ENCODE measurements around the gene TTC33.

Gene TTC33

DNA sequence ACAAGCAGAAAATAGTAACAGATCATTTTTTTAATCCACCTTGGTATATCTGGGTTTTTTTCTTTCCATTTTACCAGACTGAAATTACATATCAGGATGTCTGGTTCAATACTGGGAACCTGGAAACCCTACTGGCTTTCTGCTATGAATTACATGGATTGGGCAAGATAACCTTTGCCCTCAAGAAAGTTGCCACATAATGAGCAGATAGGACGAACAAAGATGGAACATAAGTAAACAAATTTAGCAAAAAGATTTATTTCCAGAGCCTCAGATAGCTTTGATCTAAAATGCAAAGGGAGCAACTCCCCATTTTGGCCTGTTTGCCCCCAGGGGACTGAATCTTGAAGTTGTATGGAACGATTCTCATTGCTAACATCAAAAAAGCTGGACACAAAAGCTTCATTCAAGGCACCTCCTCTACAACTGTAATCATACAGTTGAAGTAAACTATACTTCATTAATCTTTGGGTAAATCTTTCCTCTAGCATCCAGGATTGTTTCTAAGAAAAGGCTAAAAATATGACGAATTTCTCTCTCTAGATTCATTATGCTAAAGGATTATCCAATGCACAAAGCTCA lies 207.7 kb downstream of the TTC33 start:
- Histone ChIP-seq H3K36me3 (ENCODE audit: insufficient read depth, low read length) (no peaks in the 10 kb centered on the region), H3K9me3 (ENCODE audit: control insufficient read depth, insufficient read depth, low read length) (no peaks in the 10 kb centered on the region), H3K9ac (ENCODE audit: low read depth, low read length) (no peak overlapping the region), H3K4me1 (ENCODE audit: insufficient read depth, low read length) (no peaks in the 10 kb centered on the region)

DNA sequence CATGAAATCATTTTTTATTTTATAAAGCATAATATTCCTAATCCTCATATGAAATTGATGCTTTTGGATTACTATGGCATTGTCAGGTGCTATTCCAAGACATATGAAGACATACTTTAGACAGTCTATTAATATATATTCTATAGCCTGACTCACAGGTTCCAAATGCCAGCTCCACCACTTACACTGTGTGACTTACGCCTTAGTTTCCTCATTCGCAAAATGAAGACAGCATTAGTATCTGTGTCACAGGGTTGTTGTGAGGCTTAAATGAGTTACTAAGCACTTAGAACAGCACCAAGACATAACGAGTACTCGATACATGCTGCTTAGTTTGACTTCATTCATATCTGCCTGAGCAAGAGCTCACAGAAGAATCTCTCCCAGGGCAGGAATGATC lies 208.2 kb downstream of the TTC33 start:
- Histone ChIP-seq H3K36me3 (ENCODE audit: insufficient read depth, low read length) (no peaks in the 10 kb centered on the region), H3K9me3 (ENCODE audit: control insufficient read depth, insufficient read depth, low read length) (no peaks in the 10 kb centered on the region), H3K9ac (ENCODE audit: low read depth, low read length) (no peak overlapping the region), H3K4me1 (ENCODE audit: insufficient read depth, low read length) (no peaks in the 10 kb centered on the region)

DNA sequence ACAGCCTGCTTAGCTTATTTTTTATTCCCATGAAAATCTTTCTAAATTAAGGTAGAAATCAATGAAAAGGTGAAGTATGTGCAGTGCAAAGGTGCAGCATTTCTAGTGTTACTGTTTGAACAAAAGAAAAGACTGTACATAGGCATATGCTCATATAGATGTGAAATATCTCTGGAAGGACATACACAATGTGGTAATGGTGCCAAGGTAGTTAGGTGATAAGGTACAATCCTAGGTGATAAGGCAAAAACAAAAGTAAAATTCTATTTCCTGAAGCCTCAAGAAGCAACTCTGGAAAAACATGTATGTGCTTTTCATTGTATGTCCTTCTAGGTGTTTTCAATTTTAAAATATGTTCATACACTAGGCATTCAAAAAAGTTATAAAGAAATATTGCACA lies 215.5 kb downstream of the TTC33 start:
- no peaks in the 10 kb centered on the region for H3K36me3 ChIP-seq (ENCODE audit: insufficient read depth, low read length)
- H3K9ac ChIP-seq (ENCODE audit: low read depth, low read length): no peak overlapping the region
- H3K9me3 ChIP-seq (ENCODE audit: control insufficient read depth, insufficient read depth, low read length): no peaks in the 10 kb centered on the region
- H3K4me1 ChIP-seq (ENCODE audit: insufficient read depth, low read length): no peaks in the 10 kb centered on the region

DNA sequence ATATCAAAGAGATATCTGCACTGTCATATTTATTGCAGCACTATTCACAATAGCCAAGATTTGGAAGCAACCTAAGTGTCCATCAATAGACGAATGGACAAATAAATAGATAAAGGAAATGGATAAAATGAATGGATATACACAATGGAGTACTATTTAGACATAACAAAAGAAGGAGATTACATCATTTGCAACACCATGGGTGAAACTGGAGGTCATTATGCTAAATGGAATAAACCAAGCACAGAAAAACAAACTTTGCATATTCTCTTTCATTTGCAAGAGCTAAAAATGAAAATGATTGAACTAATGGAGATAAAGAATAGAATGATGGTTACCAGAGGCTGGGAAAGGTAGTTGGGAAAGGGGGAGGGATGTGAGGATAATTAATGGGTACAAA lies 231.1 kb downstream of the TTC33 start:
- H3K4me1 ChIP-seq (ENCODE audit: insufficient read depth, low read length): no peaks in the 10 kb centered on the region; the same call in 1 of the 2 replicates
- no peaks in the 10 kb centered on the region for H3K36me3 ChIP-seq (ENCODE audit: insufficient read depth, low read length)
- no peak overlapping the region for H3K9ac ChIP-seq (ENCODE audit: low read depth, low read length)
- no peaks in the 10 kb centered on the region for H3K9me3 ChIP-seq (ENCODE audit: control insufficient read depth, insufficient read depth, low read length)

DNA sequence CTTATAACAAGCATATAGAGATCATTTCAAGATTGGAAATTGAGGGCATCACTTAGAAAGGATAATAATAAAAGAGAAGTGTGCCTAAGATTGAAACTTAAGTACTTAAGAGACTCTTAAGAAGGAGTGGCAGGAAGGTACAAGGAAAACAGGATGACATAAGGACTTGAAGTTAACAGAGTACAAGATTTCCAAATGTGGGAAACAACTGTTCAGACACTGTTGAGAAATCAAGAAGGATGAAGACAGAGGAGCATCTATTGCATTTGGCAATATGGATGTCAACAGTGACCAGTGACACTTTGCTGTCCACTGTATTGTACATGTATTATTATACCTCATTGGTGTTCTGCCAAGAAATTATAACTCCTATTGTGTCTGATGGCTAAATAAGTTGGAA lies 233.8 kb downstream of the TTC33 start:
- Histone ChIP-seq H3K36me3 (ENCODE audit: insufficient read depth, low read length) (no peaks in the 10 kb centered on the region), H3K9ac (ENCODE audit: low read depth, low read length) (no peak overlapping the region), H3K4me1 (ENCODE audit: insufficient read depth, low read length) (no peaks in the 10 kb centered on the region; the same call in 1 of the 2 replicates), H3K9me3 (ENCODE audit: control insufficient read depth, insufficient read depth, low read length) (no peaks in the 10 kb centered on the region)

DNA sequence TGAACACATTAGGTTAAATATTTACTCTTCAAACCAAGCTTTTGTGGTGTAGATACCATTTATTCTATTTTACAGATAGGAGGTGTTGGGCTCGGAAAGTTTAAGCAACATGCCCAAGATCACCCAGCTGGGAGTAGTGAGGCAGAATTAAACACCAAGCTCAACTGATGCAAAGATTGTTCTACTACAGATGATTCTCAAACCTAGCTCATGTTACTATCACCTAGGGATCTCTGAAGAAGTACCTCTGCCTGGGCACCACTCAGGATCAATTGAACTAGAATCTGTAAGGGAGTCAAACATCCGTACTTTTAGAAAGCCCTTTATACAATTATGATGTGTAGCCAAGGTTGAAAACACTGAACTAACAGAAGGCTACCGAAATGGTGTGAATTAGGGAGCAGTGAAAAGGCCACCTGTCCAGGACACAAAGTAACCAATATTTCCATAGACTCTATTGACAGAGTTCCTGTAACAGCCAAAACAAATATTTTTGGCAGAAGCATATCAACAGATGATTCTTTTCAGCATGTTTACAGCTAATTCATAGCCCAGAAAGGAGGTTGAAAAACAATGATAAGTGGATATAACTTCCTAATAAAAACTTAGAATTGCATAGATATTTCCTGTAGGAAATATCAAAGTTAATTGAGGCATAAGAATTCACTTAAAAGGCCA lies 234.5 kb downstream of the TTC33 start:
- H3K9ac ChIP-seq (ENCODE audit: low read depth, low read length): no peak overlapping the region
- no peaks in the 10 kb centered on the region for H3K9me3 ChIP-seq (ENCODE audit: control insufficient read depth, insufficient read depth, low read length)
- H3K36me3 ChIP-seq (ENCODE audit: insufficient read depth, low read length): no peaks in the 10 kb centered on the region
- H3K4me1 ChIP-seq (ENCODE audit: insufficient read depth, low read length): no peaks in the 10 kb centered on the region; the same call in 1 of the 2 replicates

DNA sequence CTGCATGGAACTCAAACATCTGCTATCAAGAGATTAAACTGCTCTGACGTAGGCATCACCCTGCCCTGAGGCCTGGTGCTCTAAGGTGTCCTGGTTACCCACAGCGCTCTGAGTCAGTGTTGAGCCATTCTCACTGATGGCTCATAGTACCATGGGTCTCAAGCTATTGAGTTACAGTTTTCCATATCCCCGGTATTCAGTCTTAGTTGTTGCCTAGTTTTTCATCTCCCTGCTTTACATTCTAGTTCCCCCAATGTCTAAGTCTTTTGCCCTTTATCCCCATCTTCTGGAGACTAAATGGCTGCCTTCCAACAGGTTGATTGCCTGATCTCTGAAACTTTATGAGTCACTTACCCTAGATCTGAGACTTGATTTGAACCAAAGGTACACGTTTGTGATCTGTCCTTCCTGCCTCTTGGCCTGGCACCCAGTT lies 237.3 kb downstream of the TTC33 start:
- Histone ChIP-seq H3K9me3 (ENCODE audit: control insufficient read depth, insufficient read depth, low read length) (no peaks in the 10 kb centered on the region), H3K9ac (ENCODE audit: low read depth, low read length) (no peak overlapping the region), H3K4me1 (ENCODE audit: insufficient read depth, low read length) (no peaks in the 10 kb centered on the region), H3K36me3 (ENCODE audit: insufficient read depth, low read length) (no peaks in the 10 kb centered on the region)

DNA sequence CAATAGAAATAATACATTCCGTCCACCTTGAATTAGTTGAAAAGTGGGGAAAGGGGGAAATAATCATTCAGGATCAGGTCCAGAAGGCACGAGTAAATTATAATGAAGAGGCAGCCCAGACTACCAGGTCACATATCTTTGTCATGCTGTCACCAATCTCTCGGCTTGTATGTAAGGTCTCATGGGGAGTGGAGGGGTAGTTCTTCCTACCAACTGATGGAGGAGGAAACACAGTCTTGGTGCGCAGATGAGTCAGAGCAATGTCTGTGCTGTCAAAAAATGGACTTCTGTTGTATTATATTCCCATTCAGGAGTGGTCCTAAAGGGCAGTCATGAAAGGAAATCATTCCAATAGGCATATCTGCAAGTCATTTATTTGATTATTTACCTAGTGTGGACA lies 240.3 kb downstream of the TTC33 start:
- Histone ChIP-seq H3K36me3 (ENCODE audit: insufficient read depth, low read length) (no peaks in the 10 kb centered on the region), H3K4me1 (ENCODE audit: insufficient read depth, low read length) (no peaks in the 10 kb centered on the region), H3K9me3 (ENCODE audit: control insufficient read depth, insufficient read depth, low read length) (no peaks in the 10 kb centered on the region), H3K9ac (ENCODE audit: low read depth, low read length) (no peak overlapping the region)

DNA sequence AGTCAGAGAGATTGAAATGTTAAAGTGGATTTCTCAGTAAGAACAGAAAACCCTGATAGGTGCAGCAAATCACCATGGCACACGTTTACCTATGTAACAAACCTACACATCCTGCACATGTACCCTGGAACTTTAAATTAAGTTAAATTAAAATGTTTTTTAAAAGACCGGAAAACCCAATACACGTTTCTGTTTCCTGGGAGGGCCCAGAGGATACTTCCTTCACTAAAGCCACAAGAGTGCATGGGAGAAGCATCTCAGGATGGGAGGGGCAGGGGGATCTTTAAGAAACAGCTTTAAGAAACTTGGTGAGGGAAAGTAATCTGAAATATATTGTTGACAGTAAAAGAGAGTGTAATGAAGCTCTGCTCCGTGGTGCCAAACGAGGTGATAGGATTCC lies 240.8 kb downstream of the TTC33 start:
- Histone ChIP-seq H3K4me1 (ENCODE audit: insufficient read depth, low read length) (no peaks in the 10 kb centered on the region), H3K9ac (ENCODE audit: low read depth, low read length) (no peak overlapping the region), H3K36me3 (ENCODE audit: insufficient read depth, low read length) (no peaks in the 10 kb centered on the region), H3K9me3 (ENCODE audit: control insufficient read depth, insufficient read depth, low read length) (no peaks in the 10 kb centered on the region)

DNA sequence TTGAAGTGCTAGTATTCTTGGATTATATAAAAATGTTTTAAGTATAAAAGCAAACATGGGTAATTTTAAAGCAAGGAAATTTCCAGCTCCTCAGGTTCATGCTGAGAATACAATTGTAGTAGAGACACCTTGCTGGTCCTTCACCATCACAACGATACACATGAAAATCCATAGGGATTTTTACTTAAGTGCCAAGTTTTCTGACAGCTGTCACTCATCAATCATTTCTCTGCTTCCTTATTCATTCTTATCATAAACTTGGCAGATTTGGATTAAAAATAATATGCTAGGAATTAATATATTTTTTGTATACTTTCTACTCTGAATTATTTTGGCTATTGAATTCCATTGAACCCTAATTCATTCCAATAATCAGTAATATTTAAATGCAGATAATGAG lies 244.0 kb downstream of the TTC33 start:
- H3K9ac ChIP-seq (ENCODE audit: low read depth, low read length): no peak overlapping the region
- H3K36me3 ChIP-seq (ENCODE audit: insufficient read depth, low read length): no peaks in the 10 kb centered on the region
- no peaks in the 10 kb centered on the region for H3K4me1 ChIP-seq (ENCODE audit: insufficient read depth, low read length)
- no peaks in the 10 kb centered on the region for H3K9me3 ChIP-seq (ENCODE audit: control insufficient read depth, insufficient read depth, low read length)

DNA sequence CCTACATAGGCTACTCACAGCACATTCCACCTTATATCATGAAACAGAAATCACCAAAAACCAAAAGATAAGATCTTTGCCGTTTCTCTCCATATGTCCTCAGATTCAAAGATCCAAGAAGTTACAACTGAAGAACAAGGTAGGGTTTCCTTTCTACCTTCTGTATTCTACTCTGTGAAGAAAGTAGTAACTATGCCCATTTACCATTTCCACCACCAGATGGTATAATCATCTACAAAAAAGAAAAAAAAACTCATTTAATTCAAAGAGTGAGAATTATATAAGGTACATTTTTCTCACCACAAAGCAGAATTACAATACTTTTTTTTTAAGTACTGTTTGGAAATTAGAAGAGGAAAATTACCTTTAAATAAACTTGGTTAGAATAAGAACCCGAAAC lies 248.7 kb downstream of the TTC33 start:
- H3K9me3 ChIP-seq (ENCODE audit: control insufficient read depth, insufficient read depth, low read length): no peaks in the 10 kb centered on the region; the same call in 1 of the 2 replicates
- H3K4me1 ChIP-seq (ENCODE audit: insufficient read depth, low read length): no peaks in the 10 kb centered on the region
- H3K9ac ChIP-seq (ENCODE audit: low read depth, low read length): no peak overlapping the region
- H3K36me3 ChIP-seq (ENCODE audit: insufficient read depth, low read length): no peaks in the 10 kb centered on the region

DNA sequence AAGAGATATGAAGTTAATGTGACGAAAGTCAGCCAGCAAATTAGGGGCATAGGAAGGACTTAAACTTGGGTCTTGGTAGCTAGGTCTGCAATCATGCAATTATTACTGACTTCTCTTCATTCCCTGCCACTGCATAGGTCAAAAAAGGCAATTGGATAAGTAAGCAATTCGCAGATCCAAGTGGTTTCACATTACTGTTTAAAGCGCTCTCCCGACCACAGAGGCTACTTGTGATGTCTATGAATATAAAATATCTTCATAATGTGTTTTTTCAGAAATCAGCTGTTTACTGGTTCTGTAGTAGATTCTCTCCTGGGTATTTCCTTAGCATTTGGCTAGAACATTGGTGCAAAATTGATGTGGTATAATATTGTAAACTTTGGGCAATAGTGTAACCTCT lies 250.7 kb downstream of the TTC33 start:
- no peak overlapping the region for H3K9ac ChIP-seq (ENCODE audit: low read depth, low read length)
- H3K4me1 ChIP-seq (ENCODE audit: insufficient read depth, low read length): no peaks in the 10 kb centered on the region
- H3K36me3 ChIP-seq (ENCODE audit: insufficient read depth, low read length): no peaks in the 10 kb centered on the region
- H3K9me3 ChIP-seq (ENCODE audit: control insufficient read depth, insufficient read depth, low read length): no peaks in the 10 kb centered on the region; the same call in 1 of the 2 replicates

DNA sequence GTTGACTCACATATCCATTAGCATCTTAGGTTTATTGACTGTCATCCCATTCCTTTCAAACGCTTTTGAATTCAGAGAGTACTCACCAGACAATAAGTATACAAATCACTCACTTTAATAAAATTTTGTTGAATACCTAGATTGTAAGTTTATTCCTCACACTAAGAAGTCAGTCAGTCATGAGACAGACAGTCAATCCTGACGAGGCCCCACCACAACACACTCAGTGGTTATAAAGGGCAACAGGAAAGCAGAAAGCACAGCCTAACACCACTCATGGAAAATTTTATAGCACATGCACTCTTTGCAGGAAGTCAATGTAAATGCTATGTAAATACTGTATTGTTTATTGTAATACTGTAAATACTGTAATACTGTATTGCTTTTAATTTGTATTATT lies 252.3 kb downstream of the TTC33 start:
- Histone ChIP-seq H3K4me1 (ENCODE audit: insufficient read depth, low read length) (no peaks in the 10 kb centered on the region), H3K9me3 (ENCODE audit: control insufficient read depth, insufficient read depth, low read length) (no peaks in the 10 kb centered on the region; the same call in 1 of the 2 replicates), H3K9ac (ENCODE audit: low read depth, low read length) (no peak overlapping the region), H3K36me3 (ENCODE audit: insufficient read depth, low read length) (no peaks in the 10 kb centered on the region)

DNA sequence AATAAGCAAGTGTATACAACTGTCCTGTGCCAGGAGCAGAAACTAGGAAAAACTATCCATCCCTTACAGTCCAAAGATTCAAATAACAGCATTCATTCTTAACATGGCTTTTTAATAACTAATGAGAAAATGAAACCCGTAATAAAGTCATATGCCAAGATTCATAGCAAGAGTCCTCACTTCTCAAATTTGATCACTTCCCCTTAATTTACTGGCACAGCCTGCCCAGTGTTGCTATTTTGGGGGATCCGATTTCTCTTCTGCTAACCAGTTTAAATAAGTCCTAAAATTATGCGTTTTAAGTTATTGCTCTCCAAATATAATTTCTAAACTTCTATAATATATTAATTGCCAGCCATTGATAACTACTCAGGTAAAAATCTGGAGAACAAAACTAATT lies 253.0 kb downstream of the TTC33 start:
- Histone ChIP-seq H3K36me3 (ENCODE audit: insufficient read depth, low read length) (no peaks in the 10 kb centered on the region), H3K9ac (ENCODE audit: low read depth, low read length) (no peak overlapping the region), H3K4me1 (ENCODE audit: insufficient read depth, low read length) (no peaks in the 10 kb centered on the region), H3K9me3 (ENCODE audit: control insufficient read depth, insufficient read depth, low read length) (no peaks in the 10 kb centered on the region; the same call in 1 of the 2 replicates)

DNA sequence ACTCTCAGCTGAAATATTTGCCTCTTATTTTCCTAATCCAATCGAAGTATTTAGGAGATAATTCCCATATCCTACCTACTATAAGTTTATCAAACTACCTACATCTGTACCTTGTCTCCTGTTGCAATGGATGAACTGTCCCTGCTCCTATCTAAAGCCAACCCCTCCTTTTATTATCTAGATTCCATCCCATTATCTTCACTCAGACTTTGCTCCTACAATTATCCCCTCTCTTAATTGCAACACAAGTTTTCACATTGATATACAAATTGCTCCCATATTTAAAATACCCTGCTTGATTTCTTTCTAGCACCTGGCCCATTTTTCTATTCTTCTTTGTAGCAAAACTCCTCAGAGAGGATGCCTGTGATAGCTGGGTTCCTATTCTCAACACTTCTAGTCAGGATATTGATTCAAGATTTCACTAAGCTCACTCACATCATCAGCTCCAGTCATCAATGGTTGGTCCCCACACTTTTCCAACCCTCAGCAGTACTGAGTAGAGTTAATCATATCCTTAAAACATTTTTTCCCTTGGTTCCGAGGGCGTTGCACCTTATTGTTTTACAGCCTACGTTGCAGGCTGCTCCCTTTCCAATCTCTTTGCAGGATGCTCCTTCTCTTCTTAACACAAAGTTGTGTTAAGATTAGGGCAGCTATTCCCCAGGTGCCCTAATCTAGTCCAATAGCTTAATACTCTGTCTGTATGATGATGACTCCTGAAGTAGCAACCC lies 253.9 kb downstream of the TTC33 start:
- H3K4me1 ChIP-seq (ENCODE audit: insufficient read depth, low read length): no peaks in the 10 kb centered on the region
- no peak overlapping the region for H3K9ac ChIP-seq (ENCODE audit: low read depth, low read length)
- no peaks in the 10 kb centered on the region; the same call in 1 of the 2 replicates for H3K9me3 ChIP-seq (ENCODE audit: control insufficient read depth, insufficient read depth, low read length)
- H3K36me3 ChIP-seq (ENCODE audit: insufficient read depth, low read length): no peaks in the 10 kb centered on the region
